Epithelial cell of esophagus (primary cell): Measurements from ENCODE around the gene RFX2.

Source experiments
- DNase-seq: peaks from one replicate; pipeline ENCODE4 v3.0.0; 2010; ENCODE audit warnings: low read depth
- H3K4me3 ChIP-seq: 2 replicates; pipeline ENCODE4 v1.5.1; 2011; ENCODE audit warnings: mild to moderate bottlenecking, low read length, control low read depth
- CTCF ChIP-seq: IDR thresholded peaks from 2 replicates; pipeline ENCODE4 v1.5.1; 2011; ENCODE audit warnings: low read depth, mild to moderate bottlenecking, low read length, control low read depth, inconsistent platforms; ENCODE audit not compliant: insufficient read depth; ENCODE audit errors: missing control alignments

Gene RFX2

GRCh38 chr19:6039566-6040225 lies 70.6 kb downstream of the RFX2 start:
- TF ChIP-seq CTCF = no peak
- peak; percentile 43 for DNase-seq
- no peak overlapping the region for H3K4me3 ChIP-seq

- peak; percentile 68 for DNase-seq
- no peak overlapping the region for H3K4me3 ChIP-seq
- TF ChIP-seq CTCF = no peak
These were observed 71.5 kb downstream of the RFX2 start for GRCh38 chr19:6038634-6039405.

GRCh38 chr19:6035026-6035425 lies 75.3 kb downstream of the RFX2 start:
- DNase-seq = no peak
- TF ChIP-seq CTCF = no peak

GRCh38 chr19:6034512-6034911 lies 75.8 kb downstream of the RFX2 start:
- H3K4me3 ChIP-seq = no peak overlapping the region
- no peak for DNase-seq
- TF ChIP-seq CTCF = no peak

More at GRCh38 chr19:6035026-6035425, 75.3 kb downstream of the RFX2 start:
- H3K4me3 ChIP-seq = no peak overlapping the region

GRCh38 chr19:6033744-6034264 lies 76.5 kb downstream of the RFX2 start:
- TF ChIP-seq CTCF = no peak
- no peak for DNase-seq

GRCh38 chr19:6032827-6033226 lies 77.5 kb downstream of the RFX2 start:
- DNase-seq = peak; percentile 34
- H3K4me3 ChIP-seq = no peak overlapping the region
- TF ChIP-seq CTCF = no peak

More at GRCh38 chr19:6033744-6034264, 76.5 kb downstream of the RFX2 start:
- no peak overlapping the region for H3K4me3 ChIP-seq
